HUES48 (cell line): ENCODE data around the gene OR5AU1.
"Not testable (repeated sequence)": the region's sequence is repeated elsewhere in the genome, so short reads cannot be mapped to it uniquely, and the experiment has no call there.

Experiments used
- H3K27ac ChIP-seq: one replicate; pipeline ENCODE4 v1.7.0; 2013; ENCODE audit warnings: low read depth, low read length, inconsistent platforms
- H3K27me3 ChIP-seq: 2 replicates; pipeline ENCODE4 v1.6.1; 2013; ENCODE audit warnings: mild to moderate bottlenecking, low read length; ENCODE audit not compliant: control insufficient read depth, insufficient read depth
- H3K36me3 ChIP-seq: 2 replicates; pipeline ENCODE4 v1.6.1; 2013; ENCODE audit warnings: low read length; ENCODE audit not compliant: control insufficient read depth, insufficient read depth
- H3K4me1 ChIP-seq: 2 replicates; pipeline ENCODE4 v1.6.1; 2013; ENCODE audit warnings: mild to moderate bottlenecking, low read length; ENCODE audit not compliant: control insufficient read depth, insufficient read depth
- H3K4me3 ChIP-seq: 2 replicates; pipeline ENCODE4 v1.5.1; 2013; ENCODE audit warnings: mild to moderate bottlenecking, low read depth, low read length
- H3K9ac ChIP-seq: 2 replicates; pipeline ENCODE4 v1.6.1; 2013; ENCODE audit warnings: mild to moderate bottlenecking, low read depth, low read length, moderate library complexity
- H3K9me3 ChIP-seq: 2 replicates; pipeline ENCODE4 v1.6.1; 2013; ENCODE audit warnings: low read length; ENCODE audit not compliant: control insufficient read depth, insufficient read depth

Gene OR5AU1

GRCh38 chr14:21168055-21168454 lies 12.2 kb upstream of the OR5AU1 start:
- no peaks in the 10 kb centered on the region for H3K9me3 ChIP-seq
- H3K9ac ChIP-seq: no peak overlapping the region
- no peak overlapping the region for H3K4me3 ChIP-seq
- no peaks in the 10 kb centered on the region for H3K36me3 ChIP-seq
- no peak overlapping the region for H3K27ac ChIP-seq
- H3K27me3 ChIP-seq: no peaks in the 10 kb centered on the region
- no peaks in the 10 kb centered on the region for H3K4me1 ChIP-seq

DNA sequence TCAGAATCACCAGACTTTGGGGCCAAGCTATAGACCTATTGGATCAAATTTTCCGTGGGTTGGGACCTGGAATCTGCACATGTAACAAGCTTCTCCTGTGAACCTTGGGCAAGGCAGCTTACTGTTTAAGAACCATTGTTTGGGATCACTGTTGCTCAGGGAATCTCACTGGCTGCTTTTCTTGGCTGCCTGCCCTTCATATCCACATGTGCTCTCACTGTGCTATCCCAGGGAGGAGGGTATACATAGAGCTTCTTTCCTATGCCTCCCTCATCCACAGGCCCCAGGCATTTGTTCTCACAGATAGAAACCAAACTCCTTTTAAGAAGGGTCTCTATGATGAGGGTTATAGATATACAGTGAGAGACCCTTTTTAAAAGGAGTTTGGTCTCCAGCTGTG lies 9.8 kb upstream of the OR5AU1 start:
- not testable (repeated sequence) for H3K27ac ChIP-seq, H3K4me1 ChIP-seq

DNA sequence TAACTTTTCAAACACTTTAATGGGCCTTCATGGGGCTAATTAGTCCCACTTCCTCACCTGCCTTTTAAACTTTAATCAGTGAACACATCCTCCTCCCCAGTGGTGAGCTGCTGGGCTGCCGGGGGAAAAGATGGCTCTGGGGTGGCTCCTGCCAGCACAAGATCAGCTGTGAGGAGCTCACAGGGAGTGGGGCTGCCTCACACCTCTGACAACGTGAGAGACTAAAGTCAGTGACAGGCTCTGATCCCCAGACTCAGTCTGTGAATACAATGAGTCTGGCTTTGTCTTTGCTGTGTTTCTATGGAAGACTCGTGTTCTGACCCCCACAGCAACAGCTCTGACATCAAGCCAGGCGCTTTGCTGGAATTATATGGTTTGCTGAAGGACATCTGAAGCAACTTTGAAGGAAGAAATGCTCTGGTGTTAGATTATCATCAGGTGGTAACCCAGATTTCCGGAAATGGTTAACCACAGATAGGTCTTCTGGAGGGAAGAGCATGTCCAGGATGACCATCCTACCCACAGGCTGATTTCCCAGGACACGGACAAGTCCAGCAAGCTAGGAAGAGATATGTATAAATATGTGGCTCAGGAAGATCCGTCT lies 9.2 kb upstream of the OR5AU1 start:
- H3K4me3 ChIP-seq, H3K27ac ChIP-seq, H3K36me3 ChIP-seq, H3K4me1 ChIP-seq, H3K9ac ChIP-seq, H3K9me3 ChIP-seq, H3K27me3 ChIP-seq: not testable (repeated sequence)

More for the DNA sequence above, 9.8 kb upstream of the OR5AU1 start:
- not testable (repeated sequence) for H3K9me3 ChIP-seq, H3K4me3 ChIP-seq, H3K36me3 ChIP-seq, H3K27me3 ChIP-seq, H3K9ac ChIP-seq

DNA sequence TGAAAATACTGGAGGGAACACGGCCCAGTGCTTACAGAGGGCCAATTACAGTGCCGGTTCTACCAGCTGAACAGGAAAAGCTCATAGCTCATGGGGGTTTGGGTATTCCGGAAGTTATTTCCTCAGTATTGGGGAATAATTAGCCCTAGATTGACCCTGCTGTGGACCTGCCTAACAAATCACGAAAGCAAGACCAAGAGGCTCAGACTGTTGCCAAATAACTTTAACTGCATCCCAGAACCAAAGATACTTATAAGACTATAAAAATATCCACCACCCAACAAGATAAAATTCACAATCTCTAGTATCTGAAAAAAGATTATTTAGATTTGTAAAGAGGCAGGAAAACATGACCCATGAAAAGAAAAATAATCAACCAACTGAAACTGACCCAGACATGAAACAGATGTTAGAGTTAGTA lies 8.0 kb upstream of the OR5AU1 start:
- Histone ChIP-seq H3K4me3 (no peak overlapping the region), H3K27me3 (no peaks in the 10 kb centered on the region; the same call in 1 of the 2 replicates), H3K9me3 (no peaks in the 10 kb centered on the region), H3K36me3 (no peaks in the 10 kb centered on the region), H3K9ac (no peak overlapping the region), H3K4me1 (no peaks in the 10 kb centered on the region), H3K27ac (no peak overlapping the region)

DNA sequence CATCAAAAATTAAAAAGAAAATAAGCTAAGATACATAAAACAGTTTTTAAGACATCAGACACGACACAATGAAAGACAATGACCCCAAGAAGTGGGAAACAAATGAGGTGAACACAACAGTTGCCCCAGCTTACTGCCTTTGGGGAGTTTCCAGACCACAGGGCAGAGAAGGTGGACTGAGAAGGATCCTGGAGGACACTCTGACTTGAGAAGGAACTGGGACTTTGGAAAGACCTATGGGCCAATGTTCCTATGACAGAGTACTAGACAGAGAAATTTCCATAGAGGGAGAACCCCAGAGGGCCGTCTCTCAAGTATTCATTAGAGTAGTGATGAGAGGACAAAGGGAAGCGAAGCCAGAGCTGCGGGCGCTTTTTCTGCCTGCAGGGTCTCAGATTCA lies 6.2 kb upstream of the OR5AU1 start:
- H3K27me3 ChIP-seq: no peaks in the 10 kb centered on the region; the same call in 1 of the 2 replicates
- no peak overlapping the region for H3K27ac ChIP-seq
- no peak overlapping the region for H3K9ac ChIP-seq
- no peaks in the 10 kb centered on the region for H3K4me1 ChIP-seq
- no peaks in the 10 kb centered on the region for H3K9me3 ChIP-seq
- no peak overlapping the region for H3K4me3 ChIP-seq
- no peaks in the 10 kb centered on the region for H3K36me3 ChIP-seq

DNA sequence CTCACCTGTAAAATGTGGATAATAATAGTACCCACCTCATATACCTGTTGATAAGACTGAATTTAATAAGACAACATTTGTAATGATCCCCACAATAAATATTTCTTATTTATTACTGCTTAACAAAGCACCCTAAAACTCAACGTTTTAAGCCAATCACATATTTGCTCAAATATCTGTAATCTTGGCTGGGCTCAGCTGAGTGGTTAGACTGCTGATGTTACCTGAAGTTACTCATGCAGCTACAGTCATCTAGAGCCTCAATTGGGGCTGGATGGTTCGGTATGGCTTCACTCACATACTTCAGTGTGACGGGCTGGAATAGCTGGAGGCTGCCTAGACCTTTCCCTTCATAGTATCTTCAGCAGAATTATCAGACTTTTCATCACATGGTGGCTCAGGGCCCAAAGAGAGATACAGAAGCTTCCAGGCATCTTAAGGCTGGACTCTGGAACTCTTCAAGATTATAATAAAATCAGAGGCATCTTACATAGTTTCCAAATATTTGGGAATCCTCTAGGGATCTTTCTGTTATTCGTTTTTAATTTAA lies 4.3 kb upstream of the OR5AU1 start:
- Histone ChIP-seq H3K4me1 (no peaks in the 10 kb centered on the region), H3K4me3 (no peak overlapping the region), H3K36me3 (no peaks in the 10 kb centered on the region), H3K9me3 (no peaks in the 10 kb centered on the region), H3K9ac (no peak overlapping the region), H3K27ac (no peak overlapping the region), H3K27me3 (no peaks in the 10 kb centered on the region; the same call in 1 of the 2 replicates)

- not testable (repeated sequence) for H3K9ac ChIP-seq, H3K27ac ChIP-seq, H3K27me3 ChIP-seq, H3K4me3 ChIP-seq, H3K4me1 ChIP-seq, H3K9me3 ChIP-seq, H3K36me3 ChIP-seq
These were observed 2.3 kb upstream of the OR5AU1 start for GRCh38 chr14:21158175-21158574.

- peaks cover 7% of the 10 kb centered on the region for H3K9me3 ChIP-seq
- H3K27me3 ChIP-seq: no peaks in the 10 kb centered on the region
- no peak overlapping the region for H3K4me3 ChIP-seq
- H3K36me3 ChIP-seq: no peaks in the 10 kb centered on the region
- H3K9ac ChIP-seq: no peak overlapping the region
- H3K27ac ChIP-seq: no peak overlapping the region
- H3K4me1 ChIP-seq: no peaks in the 10 kb centered on the region
These were observed 6.1 kb downstream of the OR5AU1 start for GRCh38 chr14:21149641-21150367.

DNA sequence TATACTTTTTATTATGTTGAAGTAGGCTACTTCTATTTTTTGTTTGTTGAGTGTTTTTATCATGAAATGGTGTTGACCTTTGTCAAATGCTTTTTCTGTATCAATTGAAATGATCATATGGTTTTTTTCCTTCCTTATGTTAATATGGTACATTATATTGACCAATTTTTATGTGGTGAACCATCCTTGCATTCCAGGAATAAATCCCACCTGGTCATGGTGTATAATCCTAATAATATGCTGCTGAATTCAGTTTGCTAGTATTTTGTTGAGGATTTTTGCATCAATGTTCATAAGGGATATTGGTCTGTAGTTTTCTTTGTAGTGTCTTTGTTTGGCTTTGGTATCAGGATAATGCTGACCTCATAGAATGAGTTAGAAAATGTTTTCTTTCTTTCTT lies 10.4 kb downstream of the OR5AU1 start:
- Histone ChIP-seq H3K4me3 (no peak overlapping the region), H3K27ac (no peak overlapping the region), H3K4me1 (no peaks in the 10 kb centered on the region), H3K9me3 (peaks cover 8% of the 10 kb centered on the region), H3K27me3 (no peaks in the 10 kb centered on the region), H3K9ac (no peak overlapping the region), H3K36me3 (no peaks in the 10 kb centered on the region)

GRCh38 chr14:21142357-21142756 lies 13.5 kb downstream of the OR5AU1 start:
- Histone ChIP-seq H3K4me3 (no peak overlapping the region), H3K27ac (no peak overlapping the region), H3K9ac (no peak overlapping the region), H3K36me3 (no peaks in the 10 kb centered on the region), H3K9me3 (peaks cover 8% of the 10 kb centered on the region), H3K27me3 (no peaks in the 10 kb centered on the region), H3K4me1 (no peaks in the 10 kb centered on the region)

DNA sequence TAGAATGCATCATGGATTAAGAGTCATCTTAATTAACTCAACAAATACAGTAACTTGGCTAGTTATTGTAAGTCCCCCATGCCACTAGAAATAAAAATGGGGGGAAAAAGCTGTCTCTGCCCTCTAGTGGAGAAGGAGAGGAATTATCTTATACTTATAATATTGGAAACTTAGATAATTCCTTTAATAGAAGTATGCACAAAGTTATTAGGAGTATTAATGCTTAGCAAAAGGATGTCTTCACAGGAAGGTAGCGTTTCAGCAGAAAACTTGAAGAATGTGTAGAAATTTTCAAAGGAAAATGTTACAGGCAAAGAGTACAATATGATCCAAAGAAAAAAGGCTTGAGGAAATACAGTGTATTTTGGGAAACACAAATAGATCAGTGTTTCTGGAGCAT lies 19.8 kb downstream of the OR5AU1 start:
- Histone ChIP-seq H3K4me3 (no peak overlapping the region), H3K4me1 (peaks cover 10% of the 10 kb centered on the region), H3K27me3 (no peaks in the 10 kb centered on the region), H3K9me3 (no peaks in the 10 kb centered on the region), H3K36me3 (no peaks in the 10 kb centered on the region), H3K27ac (no peak overlapping the region), H3K9ac (no peak overlapping the region)
